HEK293 (cell line): ENCODE results near the gene STRA6.

Source experiments
- CTCF ChIA-PET: fragments of 350-600 bp; formaldehyde crosslinking; extraction: SDS; loops from one replicate; lab custom pipeline; 2021; ENCODE audit warnings: antibody characterized with exemption; lab: Yijun Ruan, JAX
- POLR2A ChIA-PET: fragments of 300-600 bp; formaldehyde crosslinking; extraction: SDS; loops from one replicate; lab custom pipeline; 2020; ENCODE audit warnings: antibody characterized with exemption, inconsistent platforms; lab: Yijun Ruan, JAX
- H3K27ac ChIP-seq: fragments of 200-500 bp; sonication (Bioruptor generic); 2 replicates; pipeline ENCODE4 v1.5.1; 2014; ENCODE audit warnings: low read depth, low read length, control low read depth, inconsistent platforms; ENCODE audit errors: extremely low read depth
- H3K36me3 ChIP-seq, 2 experiments: fragments of 200-500 bp in 1 of 2; sonication (Bioruptor generic) in 1 of 2; 1 replicate in 1 of 2; 2 replicates in 1 of 2; pipeline ENCODE4 v1.5.1; 2014 to 2017; ENCODE audit warnings: inconsistent platforms in 2 of 2, low read length in 2 of 2; ENCODE audit not compliant: control insufficient read depth in 2 of 2, insufficient read depth in 1 of 2
- H3K4me1 ChIP-seq: fragments of 200-500 bp; sonication (Bioruptor generic); 2 replicates; pipeline ENCODE4 v1.5.1; 2014; ENCODE audit warnings: mild to moderate bottlenecking, low read length, inconsistent platforms; ENCODE audit not compliant: control insufficient read depth, insufficient read depth
- H3K4me3 ChIP-seq: 2 replicates; pipeline ENCODE4 v1.5.1; 2011; ENCODE audit warnings: low read depth, mild to moderate bottlenecking, control low read depth, low read length, moderate library complexity
- H3K9me3 ChIP-seq: fragments of 200-500 bp; sonication (Bioruptor generic); 2 replicates; pipeline ENCODE4 v1.5.1; 2014; ENCODE audit warnings: low read depth, low read length, inconsistent platforms; ENCODE audit not compliant: control insufficient read depth, insufficient read depth
- GLIS1 ChIP-seq: fragments of 450-650 bp; formaldehyde crosslinking; IDR thresholded peaks from 2 replicates; pipeline ENCODE4 v1.5.1; 2016; ENCODE audit warnings: missing biosample characterization, missing genetic modification characterization
- IKZF3 ChIP-seq: fragments of 450-650 bp; IDR thresholded peaks from 2 replicates; pipeline ENCODE4 v1.5.0; 2018; ENCODE audit warnings: missing biosample characterization, mild to moderate bottlenecking, missing genetic modification characterization, moderate library complexity
- KLF1 ChIP-seq: fragments of 450-650 bp; formaldehyde crosslinking; IDR thresholded peaks from 2 replicates; pipeline ENCODE4 v1.5.1; 2016; ENCODE audit warnings: missing biosample characterization, missing genetic modification characterization
- OSR2 ChIP-seq: fragments of 450-650 bp; formaldehyde crosslinking; IDR thresholded peaks from 2 replicates; pipeline ENCODE4 v1.5.1; 2016; ENCODE audit warnings: missing biosample characterization, missing genetic modification characterization
- SP3 ChIP-seq: fragments of 450-650 bp; formaldehyde crosslinking; IDR thresholded peaks from 2 replicates; pipeline ENCODE4 v1.5.1; 2016; ENCODE audit warnings: missing biosample characterization, missing genetic modification characterization
- SP7 ChIP-seq: fragments of 450-650 bp; formaldehyde crosslinking; IDR thresholded peaks from 2 replicates; pipeline ENCODE4 v1.5.1; 2016; ENCODE audit warnings: missing biosample characterization, missing genetic modification characterization
- ZFP41 ChIP-seq: fragments of 450-650 bp; formaldehyde crosslinking; IDR thresholded peaks from 2 replicates; pipeline ENCODE4 v1.5.1; 2016; ENCODE audit warnings: missing biosample characterization, missing genetic modification characterization, borderline replicate concordance
- ZIC2 ChIP-seq: fragments of 450-650 bp; formaldehyde crosslinking; IDR thresholded peaks from 2 replicates; pipeline ENCODE4 v1.5.1; 2016; ENCODE audit warnings: missing biosample characterization, missing genetic modification characterization
- ZNF114 ChIP-seq: fragments of 450-650 bp; formaldehyde crosslinking; IDR thresholded peaks from 2 replicates; pipeline ENCODE4 v1.5.0; 2017; ENCODE audit warnings: missing biosample characterization, missing genetic modification characterization
- ZNF23 ChIP-seq: fragments of 450-650 bp; formaldehyde crosslinking; IDR thresholded peaks from 2 replicates; pipeline ENCODE4 v1.5.1; 2016; ENCODE audit warnings: missing biosample characterization, missing genetic modification characterization, borderline replicate concordance
- ZNF24 ChIP-seq: fragments of 450-650 bp; formaldehyde crosslinking; IDR thresholded peaks from 2 replicates; pipeline ENCODE4 v1.5.1; 2016; ENCODE audit warnings: missing biosample characterization, missing genetic modification characterization
- ZNF473 ChIP-seq: fragments of 450-650 bp; formaldehyde crosslinking; IDR thresholded peaks from 2 replicates; pipeline ENCODE4 v1.5.1; 2017; ENCODE audit warnings: missing biosample characterization, missing genetic modification characterization
- ZNF555 ChIP-seq: fragments of 450-650 bp; formaldehyde crosslinking; conservative IDR thresholded peaks from 2 replicates; pipeline ENCODE4 v1.5.1; 2017; ENCODE audit warnings: missing biosample characterization, mild to moderate bottlenecking, missing genetic modification characterization, inconsistent platforms
- ZNF660 ChIP-seq: fragments of 450-650 bp; IDR thresholded peaks from 2 replicates; pipeline ENCODE4 v1.5.1; 2018; ENCODE audit warnings: missing biosample characterization, mild to moderate bottlenecking, missing genetic modification characterization
- ZNF701 ChIP-seq: fragments of 450-650 bp; formaldehyde crosslinking; IDR thresholded peaks from 2 replicates; pipeline ENCODE4 v1.5.1; 2016; ENCODE audit warnings: missing biosample characterization, missing genetic modification characterization
- ZNF785 ChIP-seq: fragments of 450-650 bp; formaldehyde crosslinking; IDR thresholded peaks from 2 replicates; pipeline ENCODE4 v1.5.1; 2016; ENCODE audit warnings: missing biosample characterization, missing genetic modification characterization
- ZXDB ChIP-seq: fragments of 450-650 bp; formaldehyde crosslinking; IDR thresholded peaks from 2 replicates; pipeline ENCODE4 v1.5.1; 2016; ENCODE audit warnings: missing biosample characterization, missing genetic modification characterization
- TF ChIP-seq, protein P1 (sequence below): fragments of 450-650 bp; formaldehyde crosslinking; conservative IDR thresholded peaks from 2 replicates; pipeline ENCODE4 v1.5.1; 2016; ENCODE audit warnings: low read depth, missing biosample characterization, missing genetic modification characterization
- TF ChIP-seq, protein P2 (sequence below): fragments of 450-650 bp; formaldehyde crosslinking; IDR thresholded peaks from 2 replicates; pipeline ENCODE4 v1.5.1; 2016; ENCODE audit warnings: missing biosample characterization, missing genetic modification characterization
- TF ChIP-seq, protein P3 (sequence below): fragments of 450-650 bp; formaldehyde crosslinking; IDR thresholded peaks from 2 replicates; pipeline ENCODE4 v1.5.1; 2017; ENCODE audit warnings: missing biosample characterization, missing genetic modification characterization
- TF ChIP-seq, protein P4 (sequence below): fragments of 450-650 bp; formaldehyde crosslinking; IDR thresholded peaks from 2 replicates; pipeline ENCODE4 v1.5.1; 2016; ENCODE audit warnings: missing biosample characterization, missing genetic modification characterization

The STRA6 gene

DNA sequence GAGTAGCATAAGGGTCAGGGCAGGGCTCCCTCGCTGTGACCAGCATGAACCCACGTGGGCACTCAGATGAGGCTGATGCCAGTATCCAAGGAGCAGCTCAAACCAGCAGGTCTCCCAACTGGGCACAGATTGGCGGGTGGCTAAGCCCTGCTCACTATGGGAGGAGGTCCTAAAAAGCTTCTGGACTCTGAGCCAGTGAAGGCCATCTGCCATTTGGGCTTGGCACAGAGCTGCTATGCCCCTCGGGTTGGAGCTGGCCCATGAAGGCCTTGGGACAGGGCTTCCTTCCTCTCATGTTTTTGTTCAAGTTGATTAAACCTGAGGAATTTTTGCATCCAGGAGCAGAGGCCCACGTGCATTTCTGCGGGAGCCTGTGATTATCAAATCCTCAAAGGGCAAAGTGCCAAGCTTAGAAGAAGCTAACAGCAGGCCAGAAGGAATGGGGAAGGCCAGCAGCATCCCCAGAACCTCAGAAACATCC is 4.3 kb upstream of the STRA6 start:
- no peaks in the 10 kb centered on the region for H3K36me3 ChIP-seq
- peaks cover 42% of the 10 kb centered on the region for H3K4me1 ChIP-seq
- H3K27ac ChIP-seq = no peak overlapping the region
- H3K9me3 ChIP-seq = no peaks in the 10 kb centered on the region
- ChIA-PET POLR2A (interaction anchor here (0.7 to 2.4 kb wide), 3 partner anchors 11 to 71 kb away, joined by 3 to 10 read pairs (median 4); no protein-coding TSS in a partner anchor), CTCF (interaction anchor here (0.8 to 1.5 kb wide), 3 partner anchors 33 to 118 kb away, joined by 4 to 5 read pairs (median 4); no protein-coding TSS in a partner anchor)
- TF ChIP-seq ZNF23 (tag by site-specific recombination) (no peak), ZFP41 (tag by site-specific recombination) (no peak), ZNF473 (no peak), ZNF785 (no peak), GLIS1 (tag by site-specific recombination) (peak; percentile 65), IKZF3 (tag by site-specific recombination) (no peak), ZNF114 (tag by site-specific recombination) (no peak), ZNF24 (no peak), ZNF701 (tag by site-specific recombination) (no peak), ZNF555 (tag by site-specific recombination) (no peak), SP7 (peak; percentile 52; the same call in 1 of the 2 replicates), KLF1 (tag by site-specific recombination) (no peak), SP3 (tag by site-specific recombination) (no peak), ZNF660 (tag by site-specific recombination) (no peak), ZIC2 (tag by site-specific recombination) (0 out of 2 replicates have a peak, but pooled peaks have one; percentile 6), ZXDB (tag by site-specific recombination) (peak; percentile 15; the same call in 1 of the 2 replicates), OSR2 (tag by site-specific recombination) (peak; percentile 62; the same call in 1 of the 2 replicates)
- TF ChIP-seq, protein P1, sequence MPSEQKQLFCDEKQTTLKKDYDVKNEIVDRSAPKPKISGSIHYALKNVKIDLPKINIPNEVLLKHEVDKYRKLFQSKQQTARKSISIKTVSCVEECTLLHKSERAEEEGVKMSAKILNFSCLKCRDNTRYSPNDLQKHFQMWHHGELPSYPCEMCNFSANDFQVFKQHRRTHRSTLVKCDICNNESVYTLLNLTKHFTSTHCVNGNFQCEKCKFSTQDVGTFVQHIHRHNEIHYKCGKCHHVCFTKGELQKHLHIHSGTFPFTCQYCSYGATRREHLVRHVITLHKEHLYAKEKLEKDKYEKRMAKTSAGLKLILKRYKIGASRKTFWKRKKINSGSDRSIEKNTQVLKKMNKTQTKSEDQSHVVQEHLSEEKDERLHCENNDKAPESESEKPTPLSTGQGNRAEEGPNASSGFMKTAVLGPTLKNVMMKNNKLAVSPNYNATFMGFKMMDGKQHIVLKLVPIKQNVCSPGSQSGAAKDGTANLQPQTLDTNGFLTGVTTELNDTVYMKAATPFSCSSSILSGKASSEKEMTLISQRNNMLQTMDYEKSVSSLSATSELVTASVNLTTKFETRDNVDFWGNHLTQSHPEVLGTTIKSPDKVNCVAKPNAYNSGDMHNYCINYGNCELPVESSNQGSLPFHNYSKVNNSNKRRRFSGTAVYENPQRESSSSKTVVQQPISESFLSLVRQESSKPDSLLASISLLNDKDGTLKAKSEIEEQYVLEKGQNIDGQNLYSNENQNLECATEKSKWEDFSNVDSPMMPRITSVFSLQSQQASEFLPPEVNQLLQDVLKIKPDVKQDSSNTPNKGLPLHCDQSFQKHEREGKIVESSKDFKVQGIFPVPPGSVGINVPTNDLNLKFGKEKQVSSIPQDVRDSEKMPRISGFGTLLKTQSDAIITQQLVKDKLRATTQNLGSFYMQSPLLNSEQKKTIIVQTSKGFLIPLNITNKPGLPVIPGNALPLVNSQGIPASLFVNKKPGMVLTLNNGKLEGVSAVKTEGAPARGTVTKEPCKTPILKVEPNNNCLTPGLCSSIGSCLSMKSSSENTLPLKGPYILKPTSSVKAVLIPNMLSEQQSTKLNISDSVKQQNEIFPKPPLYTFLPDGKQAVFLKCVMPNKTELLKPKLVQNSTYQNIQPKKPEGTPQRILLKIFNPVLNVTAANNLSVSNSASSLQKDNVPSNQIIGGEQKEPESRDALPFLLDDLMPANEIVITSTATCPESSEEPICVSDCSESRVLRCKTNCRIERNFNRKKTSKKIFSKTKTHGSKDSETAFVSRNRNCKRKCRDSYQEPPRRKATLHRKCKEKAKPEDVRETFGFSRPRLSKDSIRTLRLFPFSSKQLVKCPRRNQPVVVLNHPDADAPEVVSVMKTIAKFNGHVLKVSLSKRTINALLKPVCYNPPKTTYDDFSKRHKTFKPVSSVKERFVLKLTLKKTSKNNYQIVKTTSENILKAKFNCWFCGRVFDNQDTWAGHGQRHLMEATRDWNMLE (tag by site-specific recombination) = no peak
- TF ChIP-seq, protein P2, sequence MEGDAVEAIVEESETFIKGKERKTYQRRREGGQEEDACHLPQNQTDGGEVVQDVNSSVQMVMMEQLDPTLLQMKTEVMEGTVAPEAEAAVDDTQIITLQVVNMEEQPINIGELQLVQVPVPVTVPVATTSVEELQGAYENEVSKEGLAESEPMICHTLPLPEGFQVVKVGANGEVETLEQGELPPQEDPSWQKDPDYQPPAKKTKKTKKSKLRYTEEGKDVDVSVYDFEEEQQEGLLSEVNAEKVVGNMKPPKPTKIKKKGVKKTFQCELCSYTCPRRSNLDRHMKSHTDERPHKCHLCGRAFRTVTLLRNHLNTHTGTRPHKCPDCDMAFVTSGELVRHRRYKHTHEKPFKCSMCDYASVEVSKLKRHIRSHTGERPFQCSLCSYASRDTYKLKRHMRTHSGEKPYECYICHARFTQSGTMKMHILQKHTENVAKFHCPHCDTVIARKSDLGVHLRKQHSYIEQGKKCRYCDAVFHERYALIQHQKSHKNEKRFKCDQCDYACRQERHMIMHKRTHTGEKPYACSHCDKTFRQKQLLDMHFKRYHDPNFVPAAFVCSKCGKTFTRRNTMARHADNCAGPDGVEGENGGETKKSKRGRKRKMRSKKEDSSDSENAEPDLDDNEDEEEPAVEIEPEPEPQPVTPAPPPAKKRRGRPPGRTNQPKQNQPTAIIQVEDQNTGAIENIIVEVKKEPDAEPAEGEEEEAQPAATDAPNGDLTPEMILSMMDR (tag by site-specific recombination) = no peak
- TF ChIP-seq, protein P3, sequence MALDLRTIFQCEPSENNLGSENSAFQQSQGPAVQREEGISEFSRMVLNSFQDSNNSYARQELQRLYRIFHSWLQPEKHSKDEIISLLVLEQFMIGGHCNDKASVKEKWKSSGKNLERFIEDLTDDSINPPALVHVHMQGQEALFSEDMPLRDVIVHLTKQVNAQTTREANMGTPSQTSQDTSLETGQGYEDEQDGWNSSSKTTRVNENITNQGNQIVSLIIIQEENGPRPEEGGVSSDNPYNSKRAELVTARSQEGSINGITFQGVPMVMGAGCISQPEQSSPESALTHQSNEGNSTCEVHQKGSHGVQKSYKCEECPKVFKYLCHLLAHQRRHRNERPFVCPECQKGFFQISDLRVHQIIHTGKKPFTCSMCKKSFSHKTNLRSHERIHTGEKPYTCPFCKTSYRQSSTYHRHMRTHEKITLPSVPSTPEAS (tag by site-specific recombination) = no peak
- TF ChIP-seq, protein P4, sequence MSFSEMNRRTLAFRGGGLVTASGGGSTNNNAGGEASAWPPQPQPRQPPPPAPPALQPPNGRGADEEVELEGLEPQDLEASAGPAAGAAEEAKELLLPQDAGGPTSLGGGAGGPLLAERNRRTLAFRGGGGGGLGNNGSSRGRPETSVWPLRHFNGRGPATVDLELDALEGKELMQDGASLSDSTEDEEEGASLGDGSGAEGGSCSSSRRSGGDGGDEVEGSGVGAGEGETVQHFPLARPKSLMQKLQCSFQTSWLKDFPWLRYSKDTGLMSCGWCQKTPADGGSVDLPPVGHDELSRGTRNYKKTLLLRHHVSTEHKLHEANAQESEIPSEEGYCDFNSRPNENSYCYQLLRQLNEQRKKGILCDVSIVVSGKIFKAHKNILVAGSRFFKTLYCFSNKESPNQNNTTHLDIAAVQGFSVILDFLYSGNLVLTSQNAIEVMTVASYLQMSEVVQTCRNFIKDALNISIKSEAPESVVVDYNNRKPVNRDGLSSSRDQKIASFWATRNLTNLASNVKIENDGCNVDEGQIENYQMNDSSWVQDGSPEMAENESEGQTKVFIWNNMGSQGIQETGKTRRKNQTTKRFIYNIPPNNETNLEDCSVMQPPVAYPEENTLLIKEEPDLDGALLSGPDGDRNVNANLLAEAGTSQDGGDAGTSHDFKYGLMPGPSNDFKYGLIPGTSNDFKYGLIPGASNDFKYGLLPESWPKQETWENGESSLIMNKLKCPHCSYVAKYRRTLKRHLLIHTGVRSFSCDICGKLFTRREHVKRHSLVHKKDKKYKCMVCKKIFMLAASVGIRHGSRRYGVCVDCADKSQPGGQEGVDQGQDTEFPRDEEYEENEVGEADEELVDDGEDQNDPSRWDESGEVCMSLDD (tag by site-specific recombination) = no peak
- no peak overlapping the region for H3K4me3 ChIP-seq
